ENCODE results near the gene CARD14. TPM values are rescaled to one million over a fixed set of nuclear protein-coding genes. Genes with fewer than 3 reads are reported as not detected.

CARD14 gene
- total RNA-seq, 1 donor from 2014 or later = 0.64 TPM

GRCh38 chr17:80216473-80217456 lies 46.9 kb downstream of the CARD14 start:
- peaks cover 15% of the 10 kb centered on the region for H3K4me1 Mint-ChIP-seq (ENCODE audit: unreplicated experiment)
- no peak overlapping the region for H3K27ac Mint-ChIP-seq (ENCODE audit: unreplicated experiment)
- H3K27me3 Mint-ChIP-seq (ENCODE audit: unreplicated experiment) = peaks cover 4% of the 10 kb centered on the region
- no peak overlapping the region for H3K4me3 Mint-ChIP-seq (ENCODE audit: unreplicated experiment)
- no peak for TF ChIP-seq CTCF (IDR thresholded peaks at IDR 0.05; ENCODE audit: unreplicated experiment)
- H3K36me3 Mint-ChIP-seq (ENCODE audit: low read depth, unreplicated experiment) = peaks cover 26% of the 10 kb centered on the region
- no peaks in the 10 kb centered on the region for H3K9me3 Mint-ChIP-seq (ENCODE audit: unreplicated experiment)
- no peak for DNase-seq (ENCODE audit: low spot score)

GRCh38 chr17:80217703-80218362 lies 48.0 kb downstream of the CARD14 start:
- peaks cover 17% of the 10 kb centered on the region for H3K36me3 Mint-ChIP-seq (ENCODE audit: low read depth, unreplicated experiment)
- peaks cover 5% of the 10 kb centered on the region for H3K27me3 Mint-ChIP-seq (ENCODE audit: unreplicated experiment)
- TF ChIP-seq CTCF (IDR thresholded peaks at IDR 0.05; ENCODE audit: unreplicated experiment) = no peak
- H3K9me3 Mint-ChIP-seq (ENCODE audit: unreplicated experiment) = no peaks in the 10 kb centered on the region
- H3K4me3 Mint-ChIP-seq (ENCODE audit: unreplicated experiment) = peak overlapping the region; percentile 80
- peak overlapping the region; percentile 37 for H3K27ac Mint-ChIP-seq (ENCODE audit: unreplicated experiment)
- no peak for DNase-seq (ENCODE audit: low spot score)
- peaks cover 15% of the 10 kb centered on the region for H3K4me1 Mint-ChIP-seq (ENCODE audit: unreplicated experiment)

- H3K36me3 Mint-ChIP-seq (ENCODE audit: low read depth, unreplicated experiment) = peaks cover 22% of the 10 kb centered on the region
- DNase-seq (ENCODE audit: low spot score) = no peak
- peaks cover 15% of the 10 kb centered on the region for H3K4me1 Mint-ChIP-seq (ENCODE audit: unreplicated experiment)
- H3K27ac Mint-ChIP-seq (ENCODE audit: unreplicated experiment) = no peak overlapping the region
- no peaks in the 10 kb centered on the region for H3K9me3 Mint-ChIP-seq (ENCODE audit: unreplicated experiment)
- peak overlapping the region; percentile 95 for H3K4me3 Mint-ChIP-seq (ENCODE audit: unreplicated experiment)
- peaks cover 8% of the 10 kb centered on the region for H3K27me3 Mint-ChIP-seq (ENCODE audit: unreplicated experiment)
- no peak for TF ChIP-seq CTCF (IDR thresholded peaks at IDR 0.05; ENCODE audit: unreplicated experiment)
Observed at GRCh38 chr17:80218391-80218790, 48.6 kb downstream of the CARD14 start.

- Mint-ChIP-seq H3K4me1 (ENCODE audit: unreplicated experiment) (peaks cover 16% of the 10 kb centered on the region), H3K36me3 (ENCODE audit: low read depth, unreplicated experiment) (peaks cover 30% of the 10 kb centered on the region), H3K27me3 (ENCODE audit: unreplicated experiment) (peaks cover 8% of the 10 kb centered on the region), H3K4me3 (ENCODE audit: unreplicated experiment) (peak overlapping the region; percentile 95), H3K27ac (ENCODE audit: unreplicated experiment) (peak overlapping the region; percentile 90), H3K9me3 (ENCODE audit: unreplicated experiment) (no peaks in the 10 kb centered on the region)
- no peak for TF ChIP-seq CTCF (IDR thresholded peaks at IDR 0.05; ENCODE audit: unreplicated experiment)
- DNase-seq (ENCODE audit: low spot score) = peak; percentile 19
Observed at GRCh38 chr17:80219013-80219762, 49.4 kb downstream of the CARD14 start.

Measured in endothelial cell (in vitro differentiated cells).